Panc1 (cell line): ENCODE data around the gene GPRC5A. TPM values are rescaled to one million over a fixed set of nuclear protein-coding genes. Genes with fewer than 3 reads are reported as not detected.

Source experiments
- ATAC-seq: fragments of 200-7000 bp; cut with Tn5 transposase; 2 replicates; pipeline ENCODE4 v1.9.1; 2020; ENCODE audit warnings: mild to moderate bottlenecking, moderate library complexity
- BruUV-seq: library from RNA; stranded (reverse); fragments of 400-500 nt; replicated peaks from 2 replicates; lab custom pipeline; 2021; lab: Mats Ljungman, UMichigan
- CTCF ChIA-PET: fragments of 300-600 bp; sonication (Branson Sonifier 250); formaldehyde crosslinking; loops from one replicate; lab custom pipeline; 2022; ENCODE audit warnings: antibody characterized with exemption; lab: Charles Lee
- POLR2A ChIA-PET: fragments of 300-600 bp; sonication (Branson Sonifier 250); formaldehyde crosslinking; loops from one replicate; lab custom pipeline; 2022; ENCODE audit warnings: antibody characterized with exemption; lab: Charles Lee
- DNase-seq: peaks from one replicate; pipeline ENCODE4 v3.0.0-alpha.2; 2010; ENCODE audit warnings: low read depth, low spot score
- H3K27ac ChIP-seq: 2 replicates; pipeline ENCODE4 v1.5.1; 2011; ENCODE audit warnings: mild to moderate bottlenecking, low read length, inconsistent platforms
- H3K27me3 ChIP-seq: fragments of 200-500 bp; sonication (Bioruptor generic); 2 replicates; pipeline ENCODE4 v1.6.0; 2014; ENCODE audit warnings: low read length, inconsistent platforms; ENCODE audit not compliant: control insufficient read depth, insufficient read depth
- H3K36me3 ChIP-seq: fragments of 200-500 bp; sonication (Bioruptor generic); 2 replicates; pipeline ENCODE4 v1.5.1; 2014; ENCODE audit warnings: inconsistent platforms, mild to moderate bottlenecking, low read length, moderate library complexity; ENCODE audit not compliant: control insufficient read depth, insufficient read depth
- H3K4me1 ChIP-seq: 2 replicates; pipeline ENCODE4 v1.5.1; 2011; ENCODE audit warnings: inconsistent platforms, mild to moderate bottlenecking, low read length, moderate library complexity; ENCODE audit not compliant: control insufficient read depth, insufficient read depth
- H3K4me3 ChIP-seq, 2 experiments: 2 replicates each; pipeline ENCODE4 v1.5.1; 2011 to 2012; ENCODE audit warnings: low read depth in 2 of 2, low read length in 2 of 2, mild to moderate bottlenecking in 2 of 2, inconsistent platforms in 1 of 2, moderate library complexity in 1 of 2
- H3K9me3 ChIP-seq: fragments of 200-500 bp; sonication (Bioruptor generic); 2 replicates; pipeline ENCODE4 v1.5.1; 2014; ENCODE audit warnings: low read depth, mild to moderate bottlenecking, inconsistent platforms, low read length, moderate library complexity; ENCODE audit not compliant: control insufficient read depth, insufficient read depth
- CTCF ChIP-seq: fragments of 450-650 bp; IDR thresholded peaks from 2 replicates; pipeline ENCODE4 v1.5.1; 2017; ENCODE audit warnings: mild to moderate bottlenecking
- POLR2AphosphoS5 ChIP-seq: IDR thresholded peaks from 2 replicates; pipeline ENCODE4 v1.6.1; 2012; ENCODE audit warnings: mild to moderate bottlenecking, low read depth, low read length, moderate library complexity
- REST ChIP-seq, 2 experiments: IDR thresholded peaks; 2 replicates each; pipeline ENCODE4 v1.6.1; 2011 to 2012; ENCODE audit warnings: low read depth in 2 of 2, control low read depth in 1 of 2, low read length in 1 of 2, mild to moderate bottlenecking in 1 of 2, moderate library complexity in 1 of 2; ENCODE audit not compliant: insufficient read depth in 1 of 2
- SIN3A ChIP-seq: IDR thresholded peaks from 2 replicates; pipeline ENCODE4 v1.6.1; 2012; ENCODE audit warnings: low read depth, mild to moderate bottlenecking, low read length, moderate library complexity, borderline replicate concordance; ENCODE audit not compliant: insufficient read depth
- TCF7L2 ChIP-seq: IDR thresholded peaks from 2 replicates; pipeline ENCODE4 v1.6.1; 2011; ENCODE audit warnings: mild to moderate bottlenecking, low read depth, low read length, inconsistent platforms
- in situ Hi-C: cut with HindIII; loops from 2 replicates; pipeline ENCODE4 v1.10.0; 2016; ENCODE audit warnings: low sequenced_read_pairs, low pct_unique_long_range_greater_than_20kb
- intact Hi-C: fragments of 100-400 bp; cut with micrococcal nuclease; formaldehyde crosslinking; loops from one replicate; pipeline ENCODE4 v1.10.0; 2022; ENCODE audit not compliant: unreplicated experiment
- total RNA-seq: library from RNA; stranded (reverse); gene quantifications from one replicate; pipeline ENCODE4 v1.2.1, GENCODE V29; 2021; ENCODE audit not compliant: unreplicated experiment

GPRC5A gene
- total RNA-seq, 1 experiment from 2014 or later, result 648 TPM

GRCh38 chr12:12930633-12931219, 39.4 kb downstream of the GPRC5A start:
- in situ Hi-C loops (no loop called here), intact Hi-C loops (no loop called here)
- Histone ChIP-seq H3K27me3 (no peaks in the 10 kb centered on the region), H3K9me3 (no peaks in the 10 kb centered on the region), H3K27ac (no peak overlapping the region), H3K4me1 (peaks cover 14% of the 10 kb centered on the region), H3K36me3 (no peaks in the 10 kb centered on the region), H3K4me3 (no peak overlapping the region)
- ATAC-seq, result no peak
- DNase-seq, result no peak
- TF ChIP-seq REST (IDR thresholded peaks at IDR 0.05; ENCODE audit: insufficient read depth in 1 of 2, low read depth in 2 of 2, low read length in 1 of 2), result no peak
- TF ChIP-seq TCF7L2, result no peak
- TF ChIP-seq POLR2AphosphoS5, result no peak
- TF ChIP-seq SIN3A, result no peak
- no peak for TF ChIP-seq CTCF
- POLR2A ChIA-PET, result no interaction called here
- no TSS peak for BruUV-seq
- CTCF ChIA-PET, result no interaction called here

GRCh38 chr12:12933742-12934141, 42.4 kb downstream of the GPRC5A start:
- ChIA-PET POLR2A (interaction anchor here (0.8 kb wide), 1 partner anchor 16 kb away, joined by 3 read pairs; no protein-coding TSS in a partner anchor), CTCF (no interaction called here)
- H3K4me1 ChIP-seq, result no peaks in the 10 kb centered on the region
- intact Hi-C loops (no loop called here), in situ Hi-C loops (no loop called here)
- H3K9me3 ChIP-seq, result no peaks in the 10 kb centered on the region
- H3K27me3 ChIP-seq, result no peaks in the 10 kb centered on the region
- BruUV-seq, result no TSS peak
- DNase-seq (no peak), ATAC-seq (no peak)
- TF ChIP-seq POLR2AphosphoS5 (no peak), CTCF (no peak), TCF7L2 (no peak), SIN3A (no peak)
- no peak overlapping the region for H3K27ac ChIP-seq
- H3K36me3 ChIP-seq, result no peaks in the 10 kb centered on the region
- H3K4me3 ChIP-seq, result no peak overlapping the region
